Activated CD4-positive, CD25-positive, alpha-beta regulatory T cell (primary cell): ENCODE data around the gene PDE9A.

Experiments used
- DNase-seq, 4 experiments: peaks; one replicate each; lab custom pipeline; 2025; lab: John Stamatoyannopoulos, UW

PDE9A gene

GRCh38 chr21:42657676-42658319 is 4.4 kb downstream of the PDE9A start:
- DNase-seq, result no peak

DNA sequence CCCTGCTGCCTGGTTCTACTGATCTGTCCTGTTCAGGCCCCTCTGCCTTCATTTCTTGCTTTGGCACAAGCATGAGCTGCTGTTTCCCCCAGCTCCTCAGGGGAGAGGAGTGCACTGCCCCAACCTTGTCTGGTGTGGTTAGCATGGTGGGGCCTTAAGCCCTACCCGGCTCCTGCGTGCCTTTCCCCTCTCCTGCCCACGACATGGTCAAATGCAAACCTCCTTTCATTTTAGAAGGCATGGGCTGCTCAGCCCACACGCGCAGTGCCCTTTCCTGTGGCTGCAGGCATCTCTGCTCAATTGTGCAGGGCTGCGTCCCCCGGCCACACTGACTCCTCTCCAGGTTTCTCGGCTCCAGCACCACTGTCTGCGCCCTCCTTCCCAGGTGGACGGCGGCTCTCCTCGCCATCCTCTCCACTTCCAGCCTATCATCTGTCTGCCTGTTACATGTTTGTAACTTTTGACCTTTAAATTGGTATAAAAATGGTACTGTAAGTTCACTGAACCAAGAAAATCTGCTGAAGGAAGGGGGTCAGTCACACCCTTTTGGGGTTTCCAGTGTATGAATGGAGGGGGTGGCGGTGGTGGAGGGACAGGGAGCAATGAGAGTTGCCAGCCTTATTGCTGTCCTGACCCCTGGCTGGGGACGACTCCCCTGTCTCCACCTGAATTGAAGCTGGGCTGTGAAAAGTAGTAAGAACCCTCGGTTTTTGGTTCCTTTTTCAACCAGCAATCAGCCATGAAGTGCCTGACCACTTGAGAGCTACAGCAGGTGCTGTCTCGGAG is 5.1 kb downstream of the PDE9A start:
- DNase-seq, result no peak

DNA sequence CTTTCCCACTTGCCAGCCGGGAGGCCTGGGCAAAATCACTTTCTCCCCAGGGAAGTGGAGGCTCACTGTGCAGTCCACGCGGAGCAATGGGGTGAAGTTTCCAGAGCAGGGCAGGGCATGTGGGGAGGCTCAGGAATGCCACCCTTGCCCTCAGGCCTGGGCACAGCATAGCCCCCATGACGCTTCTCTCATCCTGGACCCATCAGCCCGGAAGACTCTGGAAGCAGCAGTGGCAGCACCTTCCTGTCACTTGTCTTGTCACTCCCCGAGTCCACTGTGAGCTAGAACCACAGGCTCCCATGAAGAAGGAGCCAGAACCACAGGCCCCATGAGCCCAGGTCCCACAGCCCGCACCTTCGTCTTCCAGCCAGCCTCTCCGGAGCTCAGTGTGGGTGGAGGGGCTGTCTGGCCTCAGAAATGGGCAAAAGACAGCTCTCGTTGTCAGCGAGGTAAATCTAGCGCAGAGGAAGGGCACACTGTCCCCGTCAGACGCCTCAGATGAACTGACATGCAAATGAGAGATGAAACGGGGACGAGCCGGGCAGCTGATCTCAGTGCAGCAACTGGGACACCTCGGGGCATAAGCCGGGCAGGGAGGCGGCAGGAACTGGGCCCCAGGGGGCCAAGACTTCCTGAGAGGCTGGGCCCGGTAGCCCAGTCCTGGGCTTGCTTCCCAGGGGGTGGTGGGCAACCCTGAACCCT is 6.1 kb downstream of the PDE9A start:
- no peak for DNase-seq

GRCh38 chr21:42660118-42660470 is 6.7 kb downstream of the PDE9A start:
- no peak for DNase-seq

DNA sequence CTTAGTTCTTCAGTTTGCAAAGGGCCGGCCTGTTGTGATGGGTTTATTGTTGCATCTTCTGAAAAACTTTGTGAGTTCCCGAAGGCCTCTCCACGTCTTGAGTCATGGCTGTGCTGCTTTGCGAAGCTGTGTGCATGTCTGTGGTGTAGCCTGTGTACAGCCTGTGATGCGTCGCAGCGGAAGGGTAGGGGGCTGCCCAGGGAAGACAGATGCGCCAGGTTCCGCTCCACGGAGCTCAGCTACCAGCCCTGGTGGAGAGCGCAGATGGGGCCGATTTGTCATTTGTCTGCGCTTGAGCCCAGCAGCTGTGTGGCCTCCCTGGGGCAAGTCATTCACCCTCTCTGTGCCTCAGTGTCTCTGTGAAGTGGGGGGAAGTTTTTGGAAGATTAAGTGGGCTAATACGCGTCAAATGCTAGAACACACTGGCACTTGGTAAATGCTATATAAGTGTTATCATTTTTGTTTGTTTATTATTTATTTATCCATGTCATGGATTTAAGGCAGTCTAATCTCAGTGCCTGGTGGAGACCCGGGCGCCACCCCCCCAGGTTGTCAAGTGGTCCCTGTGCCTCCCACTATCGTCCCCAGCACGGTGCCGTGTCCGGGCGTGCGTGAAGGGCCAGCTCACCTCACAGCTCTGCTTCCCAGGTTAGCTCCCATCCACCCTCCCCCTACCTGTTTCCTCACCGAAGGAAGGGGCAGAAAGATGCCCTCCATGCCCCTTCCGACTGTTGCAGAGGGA is 8.4 kb downstream of the PDE9A start:
- DNase-seq, result no peak

DNA sequence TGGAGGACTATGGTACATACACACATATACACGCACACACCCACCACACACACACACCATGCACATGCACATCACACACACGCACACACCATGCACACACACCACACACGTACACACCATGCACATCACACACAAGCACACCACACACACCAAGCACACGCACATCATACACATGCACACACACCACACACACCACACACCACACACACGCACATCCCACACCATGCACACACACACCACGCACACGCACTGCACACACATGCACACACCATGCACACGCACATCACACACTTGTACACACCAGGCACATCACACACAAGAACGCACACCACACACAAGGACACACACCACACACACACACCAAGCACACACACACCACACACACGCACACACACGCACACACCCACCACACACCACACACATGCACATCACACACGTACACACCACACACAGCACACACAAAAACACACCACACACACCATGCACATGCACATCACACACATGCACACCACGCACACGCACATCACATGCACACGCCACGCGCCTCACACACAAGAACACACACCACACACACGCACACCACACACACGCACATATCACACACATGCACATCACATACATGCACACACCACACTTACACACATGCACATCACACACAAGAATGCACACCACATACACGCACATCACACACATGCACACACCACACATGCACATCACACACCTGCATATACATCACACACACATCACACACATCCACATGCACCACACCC is 9.2 kb downstream of the PDE9A start:
- DNase-seq, result no peak

DNA sequence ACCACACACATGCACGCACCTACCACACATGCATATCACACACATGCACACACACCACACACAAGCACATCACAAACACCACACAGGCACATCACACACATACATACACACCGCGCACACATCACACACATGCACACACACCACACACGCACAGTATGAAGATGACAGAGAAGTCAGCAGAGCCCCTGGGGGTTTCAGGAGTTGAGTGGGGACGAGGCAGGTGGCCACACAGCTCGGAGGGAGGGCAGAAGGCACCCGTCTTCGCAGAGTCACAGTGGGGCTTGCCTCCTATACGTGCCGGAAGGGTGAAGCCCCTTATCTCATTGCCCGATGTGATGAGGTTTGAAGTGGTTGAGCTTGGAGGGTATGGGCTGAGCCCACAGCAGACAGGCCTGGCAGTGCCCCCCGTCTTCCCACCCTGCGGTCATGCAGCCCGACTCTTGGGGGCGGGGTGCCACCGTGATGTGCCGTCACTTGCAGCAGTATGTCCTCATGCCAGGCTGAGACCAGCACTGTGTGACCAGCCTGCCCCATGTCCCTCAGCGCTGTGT is 9.9 kb downstream of the PDE9A start:
- DNase-seq, result no peak

DNA sequence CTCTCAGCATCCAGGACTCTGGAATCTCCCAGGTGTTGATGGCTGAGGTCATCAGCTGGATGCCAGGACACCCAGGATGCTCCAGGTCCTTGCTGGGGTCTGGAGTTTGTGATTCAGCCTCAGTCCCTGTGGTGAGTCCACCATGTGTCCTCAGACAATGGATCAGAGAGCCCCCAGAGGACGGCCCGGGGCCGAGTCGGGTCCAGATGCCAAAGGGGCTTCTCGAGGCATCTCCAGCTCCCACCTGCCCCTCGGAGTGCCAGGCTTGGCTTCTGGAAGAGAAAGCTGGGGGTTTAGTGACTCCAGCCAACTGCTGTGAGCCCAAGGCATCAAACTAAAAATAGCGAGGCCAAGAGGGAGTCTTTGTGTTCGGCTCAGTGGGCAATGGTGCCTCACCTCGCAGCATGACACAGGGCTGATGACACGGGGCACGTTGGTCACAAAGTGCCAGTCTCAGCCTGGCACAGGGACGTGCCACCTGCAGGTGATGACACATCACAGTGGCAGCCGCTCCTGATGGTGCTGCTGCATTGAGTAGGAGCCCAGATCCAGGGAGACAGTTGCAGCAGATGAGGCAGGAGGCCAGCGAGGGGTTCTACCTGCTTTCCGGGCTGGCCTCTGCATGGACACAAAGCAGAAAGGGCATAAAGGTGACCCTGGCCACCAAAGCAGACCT is 10.6 kb downstream of the PDE9A start:
- no peak for DNase-seq

GRCh38 chr21:42664614-42665013 is 11.2 kb downstream of the PDE9A start:
- no peak for DNase-seq

DNA sequence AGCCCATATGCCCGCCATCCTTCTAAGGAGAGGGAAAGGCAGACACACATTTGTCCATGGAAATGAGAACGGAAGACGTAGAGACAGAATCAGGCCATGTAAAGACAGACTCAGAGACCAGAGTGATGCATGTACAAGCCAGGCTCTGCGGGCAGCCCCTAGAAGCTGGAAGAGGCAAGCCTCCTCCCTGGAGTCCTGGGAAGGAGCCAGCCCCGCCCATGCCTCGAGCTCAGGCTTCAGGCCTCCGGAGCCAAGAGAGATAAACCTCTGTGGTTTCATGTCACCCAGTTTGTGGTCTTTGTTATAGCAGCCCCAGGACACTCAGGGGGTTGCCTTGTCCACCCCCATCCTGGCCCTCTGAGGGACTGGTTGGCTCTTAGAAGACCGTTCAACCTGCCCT is 11.6 kb downstream of the PDE9A start:
- DNase-seq, result no peak

DNA sequence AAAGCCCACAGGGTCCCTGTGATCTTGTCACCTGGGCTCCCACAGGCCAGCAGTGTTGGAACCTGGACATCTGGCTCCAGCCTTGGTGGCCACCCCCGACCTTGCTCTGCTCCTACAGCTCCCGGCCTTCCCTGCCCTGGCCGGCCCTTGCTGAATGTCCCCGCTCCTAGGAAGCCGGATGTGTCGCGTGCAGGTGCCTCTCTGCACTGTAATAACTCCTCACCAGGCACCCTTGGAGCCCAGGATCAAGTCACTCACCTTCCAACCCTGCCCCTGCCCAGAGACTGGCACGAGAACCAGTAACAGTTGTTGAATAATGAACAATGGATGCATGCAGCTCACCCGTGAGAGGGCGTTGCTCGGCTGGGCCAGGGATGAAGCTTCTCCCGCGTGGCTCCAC is 12.1 kb downstream of the PDE9A start:
- DNase-seq, result no peak

DNA sequence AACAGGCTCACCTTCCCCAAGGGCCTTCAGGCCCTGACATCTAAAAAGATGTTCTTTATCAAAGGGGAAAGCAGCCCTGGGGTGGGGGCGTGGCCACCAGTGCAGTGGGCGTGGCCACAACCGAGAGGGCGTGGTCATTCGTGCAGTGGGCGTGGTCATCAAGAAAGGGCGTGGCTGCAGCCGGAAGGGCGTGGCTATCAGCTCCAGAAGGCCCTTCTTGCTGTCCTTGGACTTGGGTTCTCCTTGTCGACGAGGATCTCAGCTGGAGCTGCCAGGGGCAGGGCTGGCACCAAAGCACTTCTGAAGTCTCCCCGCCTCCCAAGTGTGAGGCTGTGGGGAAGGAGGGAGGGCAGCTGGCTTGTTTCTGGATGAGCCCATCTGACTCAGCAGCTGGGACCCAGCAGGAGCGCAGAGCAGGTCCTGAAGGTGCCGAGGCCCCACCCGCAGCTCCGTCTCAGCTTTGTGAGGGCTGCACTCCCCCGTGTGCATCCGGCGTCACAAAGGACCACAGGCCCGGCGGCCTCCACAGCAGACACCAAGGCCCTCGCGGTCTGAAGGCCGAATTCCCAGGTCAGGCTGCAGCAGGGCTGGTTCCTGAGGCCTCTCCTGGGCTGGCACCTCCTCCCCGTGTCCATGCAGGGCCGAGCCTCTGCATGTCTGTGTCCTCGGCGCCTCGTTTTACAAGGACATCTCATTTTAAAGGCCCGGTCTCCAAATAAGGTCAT is 12.8 kb downstream of the PDE9A start:
- peak in 1 of 4 experiments; percentile 19 for DNase-seq

- no peak for DNase-seq
Measured at GRCh38 chr21:42666925-42667324, 13.5 kb downstream of the PDE9A start.

DNA sequence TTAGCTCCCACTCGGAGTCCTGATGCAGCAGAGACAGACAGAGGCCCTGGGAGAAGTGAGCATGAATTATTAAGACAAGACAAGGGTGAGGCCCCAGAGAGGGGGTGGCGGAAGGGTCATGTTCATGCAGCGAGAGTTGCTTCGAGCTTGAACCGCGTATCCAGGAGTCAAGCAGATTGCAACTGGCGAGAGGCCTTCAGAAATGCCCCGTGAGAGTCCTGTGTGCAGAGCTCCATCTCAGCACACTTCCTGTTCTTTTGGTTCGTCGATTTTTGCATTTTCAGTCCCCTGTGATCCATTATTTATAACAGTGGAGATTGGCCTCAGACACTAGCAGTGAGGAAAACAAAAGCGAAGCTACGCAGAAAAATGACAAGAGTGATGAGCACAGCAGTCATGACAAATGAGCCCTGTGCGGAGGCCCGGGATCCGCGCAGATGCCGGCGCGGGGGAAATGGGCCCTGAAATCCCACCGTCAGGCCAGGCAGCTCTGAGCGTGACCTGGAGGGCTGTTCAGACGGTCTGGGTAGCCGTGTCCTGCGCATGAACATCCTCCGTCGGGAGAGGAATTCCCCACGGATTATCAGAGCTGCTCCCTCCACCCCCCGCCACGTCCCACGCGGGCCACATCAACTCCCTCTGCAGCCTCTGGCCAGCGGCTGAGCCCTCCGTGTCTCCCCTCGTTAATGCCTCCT is 15.0 kb downstream of the PDE9A start:
- no peak for DNase-seq

- DNase-seq, result no peak
Measured at GRCh38 chr21:42669041-42669440, 15.6 kb downstream of the PDE9A start.

DNA sequence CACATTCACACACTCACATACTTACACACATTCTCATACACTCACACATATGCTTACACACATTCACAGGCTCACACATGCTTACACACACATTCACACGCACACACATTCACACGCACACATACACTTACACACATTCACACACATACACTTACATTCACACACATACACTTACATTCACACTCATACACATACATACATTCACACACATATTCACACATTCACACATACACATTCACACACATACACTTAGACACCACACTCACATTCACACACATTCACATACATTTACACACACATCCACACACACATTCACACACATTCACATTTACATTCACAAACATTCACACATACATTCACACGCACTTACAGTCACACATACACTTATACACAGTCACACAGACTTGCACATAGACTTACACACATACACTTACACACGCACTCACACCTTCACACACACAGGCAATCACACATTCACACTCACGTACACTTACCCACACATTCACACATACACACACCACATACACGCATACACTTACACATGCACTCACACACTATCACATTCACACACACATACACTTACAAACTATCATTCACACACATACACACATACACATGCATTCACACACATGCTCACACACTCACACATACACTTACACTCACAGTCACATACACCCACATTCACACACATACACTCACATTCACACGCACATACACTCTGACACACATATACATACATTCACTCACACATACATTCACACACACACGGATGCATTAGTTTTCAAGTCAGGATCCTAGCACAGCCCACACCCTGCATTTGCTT is 16.8 kb downstream of the PDE9A start:
- no peak for DNase-seq

DNA sequence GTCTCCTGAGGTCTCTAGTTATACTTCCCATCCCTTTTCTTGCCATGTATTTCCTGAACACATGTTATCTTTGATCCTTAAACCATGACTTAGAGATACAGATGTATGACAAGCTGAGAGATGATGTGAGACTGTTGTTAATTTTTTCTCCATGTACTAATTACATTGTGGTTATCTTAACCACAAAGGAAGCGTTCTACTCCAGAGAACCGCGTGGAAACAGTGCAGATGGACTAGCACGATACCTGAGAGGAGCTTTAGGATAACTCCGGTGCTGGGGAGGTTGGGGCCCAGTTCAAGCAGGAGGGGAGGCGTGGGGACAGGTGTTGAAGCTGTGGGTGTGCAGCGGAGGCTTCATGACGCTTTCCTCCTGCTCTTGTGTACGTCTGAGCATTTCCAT is 17.5 kb downstream of the PDE9A start:
- DNase-seq, result no peak

DNA sequence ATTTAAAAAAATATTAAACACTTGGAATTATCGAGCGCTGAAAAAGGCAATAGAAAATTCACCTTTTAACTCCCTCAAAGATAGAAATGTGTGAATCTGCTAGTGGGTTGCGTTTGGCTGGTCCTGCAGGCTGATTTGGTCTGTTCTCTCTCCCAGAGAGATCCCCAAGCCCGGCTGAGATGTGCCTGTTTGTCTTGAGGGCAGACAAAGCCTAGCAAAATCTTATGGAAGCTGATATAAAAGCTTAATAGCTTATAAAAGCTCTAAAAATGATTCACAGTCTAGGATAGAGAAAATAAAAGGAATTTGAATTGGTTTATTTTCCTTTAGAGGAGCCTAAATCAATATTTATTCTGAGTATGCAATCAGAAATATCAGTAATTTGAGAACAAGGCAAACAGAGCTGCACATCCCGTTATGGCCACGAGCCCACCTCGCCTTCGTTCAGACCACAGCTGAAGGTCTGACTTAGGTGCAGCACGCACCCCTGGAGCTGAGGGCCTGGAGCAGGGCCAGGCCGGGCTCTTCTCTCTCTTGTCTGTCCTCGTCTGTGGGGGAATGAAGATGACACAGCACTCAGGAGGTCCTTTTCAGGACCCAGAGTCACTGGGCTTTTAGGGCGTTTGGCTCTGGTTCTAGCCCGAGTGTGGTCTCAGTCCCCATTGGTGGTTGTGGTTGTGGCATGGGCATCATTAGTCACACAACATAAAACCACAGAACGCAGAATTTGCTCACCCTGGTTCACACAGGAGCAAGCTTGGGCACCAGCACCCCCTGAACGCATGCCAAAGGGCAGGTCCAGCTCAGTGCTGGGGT is 18.6 kb downstream of the PDE9A start:
- no peak for DNase-seq
